GDM1 (cell line): ENCODE measurements around the gene ZNF787.
"Not testable (repeated sequence)": the region's sequence is repeated elsewhere in the genome, so short reads cannot be mapped to it uniquely, and the experiment has no call there.

Experiments used
- DNase-seq: peaks from one replicate; lab custom pipeline; 2025; lab: John Stamatoyannopoulos, UW

The ZNF787 gene

GRCh38 chr19:56121180-56122167 is at the start of gene ZNF787:
ZNF787 (minus strand) TSS chr19:56121295; CDS start chr19:56103217, 18,078 bp downstream.
- peak; percentile 97 for DNase-seq

- DNase-seq = no peak
Measured at GRCh38 chr19:56170261-56170660, 49.2 kb upstream of the ZNF787 start.

- DNase-seq = no peak
Measured at GRCh38 chr19:56167064-56167578, 46.0 kb upstream of the ZNF787 start.

GRCh38 chr19:56163097-56163496 is 42.0 kb upstream of the ZNF787 start:
- no peak for DNase-seq

- no peak for DNase-seq
Measured at GRCh38 chr19:56162258-56162657, 41.2 kb upstream of the ZNF787 start.

- DNase-seq = no peak
Measured at GRCh38 chr19:56161534-56161933, 40.4 kb upstream of the ZNF787 start.

- no peak for DNase-seq
Measured at GRCh38 chr19:56159622-56160271, 38.7 kb upstream of the ZNF787 start.

- DNase-seq = no peak
Measured at GRCh38 chr19:56159009-56159559, 38.0 kb upstream of the ZNF787 start.

GRCh38 chr19:56158170-56158757 is 37.2 kb upstream of the ZNF787 start:
- no peak for DNase-seq

- no peak for DNase-seq
Measured at GRCh38 chr19:56156768-56157167, 35.7 kb upstream of the ZNF787 start.

GRCh38 chr19:56155124-56155687 is 34.1 kb upstream of the ZNF787 start:
- DNase-seq = no peak

- DNase-seq = no peak
Measured at GRCh38 chr19:56153507-56153906, 32.4 kb upstream of the ZNF787 start.

- no peak for DNase-seq
Measured at GRCh38 chr19:56152644-56153043, 31.5 kb upstream of the ZNF787 start.

GRCh38 chr19:56150358-56150757 is 29.3 kb upstream of the ZNF787 start:
- DNase-seq = no peak

GRCh38 chr19:56149656-56150038 is 28.6 kb upstream of the ZNF787 start:
- DNase-seq = no peak

GRCh38 chr19:56148955-56149655 is 28.0 kb upstream of the ZNF787 start:
- DNase-seq = not testable (repeated sequence)

- DNase-seq = no peak
Measured at GRCh38 chr19:56148096-56148495, 27.0 kb upstream of the ZNF787 start.

GRCh38 chr19:56147307-56147706 is 26.2 kb upstream of the ZNF787 start:
- no peak for DNase-seq

- DNase-seq = no peak
Measured at GRCh38 chr19:56146904-56147303, 25.8 kb upstream of the ZNF787 start.

GRCh38 chr19:56145698-56146097 is 24.6 kb upstream of the ZNF787 start:
- DNase-seq = no peak

- DNase-seq = no peak
Measured at GRCh38 chr19:56144831-56145230, 23.7 kb upstream of the ZNF787 start.
